WTC11 (cell line): ENCODE data around the gene PRR22. TPM values are rescaled to one million over a fixed set of nuclear protein-coding genes. Genes with fewer than 3 reads are reported as not detected.

Source experiments
- ATAC-seq: fragments of 200-7000 bp; cut with Tn5 transposase; 2 replicates; pipeline ENCODE4 v1.10.0; 2021; ENCODE audit warnings: mild to moderate bottlenecking, moderate library complexity
- CTCF ChIA-PET: fragments of 300-600 bp; sonication (Branson Sonifier 250); formaldehyde crosslinking; loops from one replicate; lab custom pipeline; 2021; ENCODE audit warnings: antibody characterized with exemption; lab: Charles Lee
- POLR2A ChIA-PET: fragments of 350-600 bp; sonication (Branson Sonifier 250); formaldehyde crosslinking; loops from one replicate; lab custom pipeline; 2021; ENCODE audit warnings: antibody characterized with exemption; lab: Charles Lee
- DNase-seq: peaks from one replicate; pipeline ENCODE4 v3.0.0; 2021; ENCODE audit warnings: low spot score
- H3K27ac Mint-ChIP-seq: 2 replicates; pipeline ENCODE4 v1.8.0; 2021; ENCODE audit warnings: mixed read lengths
- H3K27me3 Mint-ChIP-seq: 2 replicates; pipeline ENCODE4 v1.8.0; 2021; ENCODE audit warnings: low read depth, mild to moderate bottlenecking, moderate library complexity, mixed read lengths
- H3K36me3 Mint-ChIP-seq: 2 replicates; pipeline ENCODE4 v1.8.0; 2021; ENCODE audit warnings: mixed read lengths
- H3K4me1 Mint-ChIP-seq: 2 replicates; pipeline ENCODE4 v1.8.0; 2022; ENCODE audit warnings: mixed read lengths
- H3K4me3 Mint-ChIP-seq: 2 replicates; pipeline ENCODE4 v1.8.0; 2021; ENCODE audit warnings: mild to moderate bottlenecking, moderate library complexity, mixed read lengths
- H3K9me3 Mint-ChIP-seq: 2 replicates; pipeline ENCODE4 v1.8.0; 2021; ENCODE audit warnings: mixed read lengths
- CBFB ChIP-seq: sonication (generic); formaldehyde crosslinking; IDR thresholded peaks from 2 replicates; pipeline ENCODE4 v1.8.1; 2022; ENCODE audit warnings: mild to moderate bottlenecking, low read depth, missing genetic modification reagents
- ELF4 ChIP-seq: sonication (generic); formaldehyde crosslinking; IDR thresholded peaks from 2 replicates; pipeline ENCODE4 v1.8.1; 2022; ENCODE audit warnings: low read depth, mild to moderate bottlenecking, moderate library complexity, missing genetic modification reagents
- ETV6 ChIP-seq: sonication (generic); formaldehyde crosslinking; IDR thresholded peaks from 2 replicates; pipeline ENCODE4 v1.8.1; 2022; ENCODE audit warnings: mild to moderate bottlenecking, missing genetic modification reagents
- FOXJ3 ChIP-seq: sonication (generic); formaldehyde crosslinking; IDR thresholded peaks from 2 replicates; pipeline ENCODE4 v1.9.0; 2021; ENCODE audit warnings: missing genetic modification reagents, mild to moderate bottlenecking, borderline replicate concordance
- GTF2I ChIP-seq: fragments of 250-450 bp; sonication (Bioruptor Pico); conservative IDR thresholded peaks from 2 replicates; pipeline ENCODE4 v1.4.0; 2021; ENCODE audit warnings: mild to moderate bottlenecking
- IRF2 ChIP-seq: sonication (generic); formaldehyde crosslinking; IDR thresholded peaks from 2 replicates; pipeline ENCODE4 v1.8.0; 2022; ENCODE audit warnings: low read depth, missing genetic modification reagents, borderline replicate concordance
- JUN ChIP-seq: sonication (generic); formaldehyde crosslinking; IDR thresholded peaks from 2 replicates; pipeline ENCODE4 v1.8.0; 2023; ENCODE audit warnings: mild to moderate bottlenecking, missing genetic modification reagents
- NFATC4 ChIP-seq: fragments of 250-450 bp; sonication (Bioruptor Pico); IDR thresholded peaks from 2 replicates; pipeline ENCODE4 v1.9.0; 2021; ENCODE audit warnings: mild to moderate bottlenecking
- NFE2L1 ChIP-seq: sonication (generic); formaldehyde crosslinking; IDR thresholded peaks from 2 replicates; pipeline ENCODE4 v1.8.1; 2023; ENCODE audit warnings: missing genetic modification reagents
- NR1H2 ChIP-seq: sonication (generic); formaldehyde crosslinking; IDR thresholded peaks from 2 replicates; pipeline ENCODE4 v1.9.0; 2021; ENCODE audit warnings: mild to moderate bottlenecking, moderate library complexity, missing genetic modification reagents
- NR2C2 ChIP-seq: sonication (generic); formaldehyde crosslinking; IDR thresholded peaks from 2 replicates; pipeline ENCODE4 v1.8.0; 2022; ENCODE audit warnings: mild to moderate bottlenecking, missing genetic modification reagents
- SMAD3 ChIP-seq: sonication (generic); formaldehyde crosslinking; IDR thresholded peaks from 2 replicates; pipeline ENCODE4 v1.8.0; 2022; ENCODE audit warnings: missing genetic modification reagents, mild to moderate bottlenecking, borderline replicate concordance
- SOX15 ChIP-seq: fragments of 250-450 bp; sonication (Bioruptor Pico); IDR thresholded peaks from 2 replicates; pipeline ENCODE4 v1.9.0; 2021; ENCODE audit warnings: mild to moderate bottlenecking
- ZNF121 ChIP-seq: sonication (generic); formaldehyde crosslinking; IDR thresholded peaks from 2 replicates; pipeline ENCODE4 v1.8.0; 2023; ENCODE audit warnings: missing genetic modification reagents
- ZNF219 ChIP-seq: sonication (generic); formaldehyde crosslinking; IDR thresholded peaks from 2 replicates; pipeline ENCODE4 v1.8.0; 2023; ENCODE audit warnings: missing genetic modification reagents, mild to moderate bottlenecking, borderline replicate concordance
- ZNF232 ChIP-seq: sonication (generic); formaldehyde crosslinking; IDR thresholded peaks from 2 replicates; pipeline ENCODE4 v1.8.0; 2022; ENCODE audit warnings: mild to moderate bottlenecking, missing genetic modification reagents
- ZNF416 ChIP-seq: fragments of 250-450 bp; sonication (Bioruptor Pico); IDR thresholded peaks from 2 replicates; pipeline ENCODE4 v1.9.0; 2021; ENCODE audit warnings: mild to moderate bottlenecking, inconsistent platforms
- ZNF423 ChIP-seq: fragments of 250-450 bp; sonication (Bioruptor Pico); IDR thresholded peaks from 2 replicates; pipeline ENCODE4 v2.1.2; 2022; ENCODE audit warnings: mild to moderate bottlenecking, moderate library complexity
- ZNF671 ChIP-seq: fragments of 250-450 bp; sonication (Bioruptor Pico); IDR thresholded peaks from 2 replicates; pipeline ENCODE4 v1.8.0; 2021; ENCODE audit warnings: mild to moderate bottlenecking
- total RNA-seq: library from RNA; stranded (reverse); gene quantifications from 3 replicates; pipeline ENCODE4 v1.2.3, GENCODE V29; 2021
- TF ChIP-seq, protein P1 (sequence below): sonication (generic); formaldehyde crosslinking; IDR thresholded peaks from 2 replicates; pipeline ENCODE4 v1.8.1; 2023; ENCODE audit warnings: mild to moderate bottlenecking, missing genetic modification reagents
- TF ChIP-seq, protein P2 (sequence below): sonication (generic); formaldehyde crosslinking; conservative IDR thresholded peaks from 2 replicates; pipeline ENCODE4 v1.8.1; 2022; ENCODE audit warnings: mild to moderate bottlenecking, missing genetic modification reagents
- TF ChIP-seq, protein P3 (sequence below): fragments of 250-450 bp; sonication (Bioruptor Pico); IDR thresholded peaks from 2 replicates; pipeline ENCODE4 v1.8.0; 2021; ENCODE audit warnings: mild to moderate bottlenecking
- TF ChIP-seq, protein P4 (sequence below): sonication (generic); formaldehyde crosslinking; conservative IDR thresholded peaks from 2 replicates; pipeline ENCODE4 v1.8.1; 2023; ENCODE audit warnings: mild to moderate bottlenecking, low read depth, missing genetic modification reagents, moderate library complexity
- TF ChIP-seq, protein P5 (sequence below): sonication (generic); formaldehyde crosslinking; IDR thresholded peaks from 2 replicates; pipeline ENCODE4 v1.8.1; 2022; ENCODE audit warnings: mild to moderate bottlenecking, missing genetic modification reagents, moderate library complexity, borderline replicate concordance

PRR22 gene
- total RNA-seq, 1 experiment from 2014 or later, result 3.3 TPM

DNA sequence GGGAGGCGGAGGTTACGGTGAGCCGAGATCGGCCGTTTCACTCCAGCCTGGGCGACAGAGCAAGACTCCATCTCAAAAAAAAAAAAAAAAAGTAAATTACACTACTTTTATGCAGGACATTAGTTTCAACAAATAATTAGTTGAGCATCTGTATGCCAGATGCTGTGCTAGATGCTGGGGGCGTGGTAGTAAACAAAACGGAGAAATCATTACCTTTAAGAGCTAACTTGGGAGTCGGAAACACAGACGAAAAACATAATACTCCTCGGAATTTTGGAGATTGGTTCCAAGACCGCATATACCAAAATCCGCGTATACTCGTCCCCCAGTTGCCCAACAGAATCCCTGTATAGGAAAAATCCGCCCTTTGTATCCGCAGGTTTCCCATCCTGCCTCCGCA is 7.7 kb upstream of the PRR22 start (continued):
- TF ChIP-seq, protein P1, sequence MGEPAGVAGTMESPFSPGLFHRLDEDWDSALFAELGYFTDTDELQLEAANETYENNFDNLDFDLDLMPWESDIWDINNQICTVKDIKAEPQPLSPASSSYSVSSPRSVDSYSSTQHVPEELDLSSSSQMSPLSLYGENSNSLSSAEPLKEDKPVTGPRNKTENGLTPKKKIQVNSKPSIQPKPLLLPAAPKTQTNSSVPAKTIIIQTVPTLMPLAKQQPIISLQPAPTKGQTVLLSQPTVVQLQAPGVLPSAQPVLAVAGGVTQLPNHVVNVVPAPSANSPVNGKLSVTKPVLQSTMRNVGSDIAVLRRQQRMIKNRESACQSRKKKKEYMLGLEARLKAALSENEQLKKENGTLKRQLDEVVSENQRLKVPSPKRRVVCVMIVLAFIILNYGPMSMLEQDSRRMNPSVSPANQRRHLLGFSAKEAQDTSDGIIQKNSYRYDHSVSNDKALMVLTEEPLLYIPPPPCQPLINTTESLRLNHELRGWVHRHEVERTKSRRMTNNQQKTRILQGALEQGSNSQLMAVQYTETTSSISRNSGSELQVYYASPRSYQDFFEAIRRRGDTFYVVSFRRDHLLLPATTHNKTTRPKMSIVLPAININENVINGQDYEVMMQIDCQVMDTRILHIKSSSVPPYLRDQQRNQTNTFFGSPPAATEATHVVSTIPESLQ (CRISPR knock-in tag), result no peak
- TF ChIP-seq, protein P2, sequence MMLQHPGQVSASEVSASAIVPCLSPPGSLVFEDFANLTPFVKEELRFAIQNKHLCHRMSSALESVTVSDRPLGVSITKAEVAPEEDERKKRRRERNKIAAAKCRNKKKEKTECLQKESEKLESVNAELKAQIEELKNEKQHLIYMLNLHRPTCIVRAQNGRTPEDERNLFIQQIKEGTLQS, result no peak
- TF ChIP-seq ZNF219 (CRISPR knock-in tag), result no peak

DNA sequence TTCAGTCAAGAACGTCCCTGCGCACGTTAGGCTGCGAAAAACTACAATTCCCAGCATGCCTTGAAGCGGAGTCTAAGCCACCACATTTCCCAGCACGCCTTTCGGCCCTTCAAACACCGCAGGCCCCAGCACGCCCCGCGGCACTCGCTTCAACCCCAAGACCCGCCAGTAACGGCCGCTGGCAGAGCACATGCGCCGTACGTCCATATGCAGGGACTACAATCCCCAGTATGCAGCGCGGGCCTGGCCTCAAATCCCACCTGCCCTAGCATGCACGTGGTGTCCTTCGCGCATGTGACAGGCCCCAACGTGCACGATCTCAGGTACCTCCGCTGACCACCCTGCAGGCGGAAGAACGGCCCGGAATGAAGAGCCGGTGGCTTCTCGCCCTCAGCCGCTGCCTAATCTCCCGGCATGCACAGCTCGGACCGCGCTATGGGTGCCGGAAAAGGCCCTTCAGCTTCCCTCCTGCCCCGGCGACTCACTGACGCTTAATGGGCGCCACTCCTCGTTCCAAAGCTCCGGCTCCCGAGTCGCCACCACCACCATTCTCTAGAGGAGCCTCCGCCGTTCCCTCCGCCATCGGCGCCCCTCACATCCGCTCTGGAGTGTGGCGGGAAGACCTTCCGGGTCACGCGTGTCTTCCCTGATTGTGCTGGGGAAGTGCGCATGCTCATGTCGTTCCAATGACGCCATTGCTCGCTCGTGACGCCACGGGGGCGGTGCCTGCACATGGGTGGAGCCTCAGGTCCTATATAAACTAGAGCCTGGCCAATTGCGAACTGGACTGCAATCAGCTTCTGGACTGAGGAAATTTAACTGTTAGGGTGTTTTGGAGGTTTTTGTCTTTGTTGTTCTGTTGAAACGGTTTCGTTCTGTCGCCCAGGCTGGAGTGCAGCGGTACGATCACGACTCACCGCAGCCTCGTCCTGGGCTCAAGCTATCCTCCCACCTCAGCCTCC is 6.3 kb upstream of the PRR22 start, which contains the start of gene DUS3L:
DUS3L (minus strand) TSS at position 605 of the 962 bp plus-strand sequence; CDS start at position 583, 22 bp downstream.
- Mint-ChIP-seq H3K27ac (peak within 1 kb of the TSS; percentile 100), H3K27me3 (no peaks in the 10 kb centered on the region; the same call in 1 of the 2 replicates), H3K4me3 (peak within 1 kb of the TSS; percentile 98), H3K9me3 (peaks cover 4% of the 10 kb centered on the region; the same call in 1 of the 2 replicates), H3K36me3 (peaks cover 18% of the 10 kb centered on the region), H3K4me1 (peaks cover 5% of the 10 kb centered on the region)
- CTCF ChIA-PET, result interaction anchor here (0.5 to 3.0 kb wide), 7 partner anchors 13 to 561 kb away, joined by 3 to 19 read pairs (median 4); partner anchors contain the start of genes NRTN and RPL36
- DNase-seq (peak; percentile 96), ATAC-seq (peak; percentile 96)
- POLR2A ChIA-PET, result interaction anchor here (0.6 to 1.5 kb wide), 4 partner anchors 51 to 104 kb away, joined by 3 to 5 read pairs (median 4); partner anchors contain the start of genes CATSPERD, LONP1 and RPL36
- TF ChIP-seq JUN, result no peak; the same call in 1 of the 2 replicates
- no peak for TF ChIP-seq ELF4 (CRISPR knock-in tag)
- TF ChIP-seq SOX15, result no peak
- peak; percentile 90; the same call in 1 of the 2 replicates for TF ChIP-seq NFE2L1 (CRISPR knock-in tag)
- TF ChIP-seq CBFB (CRISPR knock-in tag), result no peak
- TF ChIP-seq, protein P3, sequence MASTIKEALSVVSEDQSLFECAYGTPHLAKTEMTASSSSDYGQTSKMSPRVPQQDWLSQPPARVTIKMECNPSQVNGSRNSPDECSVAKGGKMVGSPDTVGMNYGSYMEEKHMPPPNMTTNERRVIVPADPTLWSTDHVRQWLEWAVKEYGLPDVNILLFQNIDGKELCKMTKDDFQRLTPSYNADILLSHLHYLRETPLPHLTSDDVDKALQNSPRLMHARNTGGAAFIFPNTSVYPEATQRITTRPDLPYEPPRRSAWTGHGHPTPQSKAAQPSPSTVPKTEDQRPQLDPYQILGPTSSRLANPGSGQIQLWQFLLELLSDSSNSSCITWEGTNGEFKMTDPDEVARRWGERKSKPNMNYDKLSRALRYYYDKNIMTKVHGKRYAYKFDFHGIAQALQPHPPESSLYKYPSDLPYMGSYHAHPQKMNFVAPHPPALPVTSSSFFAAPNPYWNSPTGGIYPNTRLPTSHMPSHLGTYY, result no peak
- no peak for TF ChIP-seq IRF2 (CRISPR knock-in tag)
- TF ChIP-seq NFATC4 (CRISPR knock-in tag), result no peak
- TF ChIP-seq ZNF232 (CRISPR knock-in tag), result peak; percentile 89
- TF ChIP-seq SMAD3 (CRISPR knock-in tag), result 0 out of 2 replicates have a peak, but pooled peaks have one; percentile 68
- peak; percentile 86 for TF ChIP-seq NR2C2 (CRISPR knock-in tag)
- no peak for TF ChIP-seq ZNF219 (CRISPR knock-in tag)
- TF ChIP-seq ZNF671, result no peak
- TF ChIP-seq GTF2I, result no peak
- TF ChIP-seq, protein P1 (CRISPR knock-in tag), result no peak
- TF ChIP-seq ETV6 (CRISPR knock-in tag), result peak; percentile 97
- TF ChIP-seq, protein P4, sequence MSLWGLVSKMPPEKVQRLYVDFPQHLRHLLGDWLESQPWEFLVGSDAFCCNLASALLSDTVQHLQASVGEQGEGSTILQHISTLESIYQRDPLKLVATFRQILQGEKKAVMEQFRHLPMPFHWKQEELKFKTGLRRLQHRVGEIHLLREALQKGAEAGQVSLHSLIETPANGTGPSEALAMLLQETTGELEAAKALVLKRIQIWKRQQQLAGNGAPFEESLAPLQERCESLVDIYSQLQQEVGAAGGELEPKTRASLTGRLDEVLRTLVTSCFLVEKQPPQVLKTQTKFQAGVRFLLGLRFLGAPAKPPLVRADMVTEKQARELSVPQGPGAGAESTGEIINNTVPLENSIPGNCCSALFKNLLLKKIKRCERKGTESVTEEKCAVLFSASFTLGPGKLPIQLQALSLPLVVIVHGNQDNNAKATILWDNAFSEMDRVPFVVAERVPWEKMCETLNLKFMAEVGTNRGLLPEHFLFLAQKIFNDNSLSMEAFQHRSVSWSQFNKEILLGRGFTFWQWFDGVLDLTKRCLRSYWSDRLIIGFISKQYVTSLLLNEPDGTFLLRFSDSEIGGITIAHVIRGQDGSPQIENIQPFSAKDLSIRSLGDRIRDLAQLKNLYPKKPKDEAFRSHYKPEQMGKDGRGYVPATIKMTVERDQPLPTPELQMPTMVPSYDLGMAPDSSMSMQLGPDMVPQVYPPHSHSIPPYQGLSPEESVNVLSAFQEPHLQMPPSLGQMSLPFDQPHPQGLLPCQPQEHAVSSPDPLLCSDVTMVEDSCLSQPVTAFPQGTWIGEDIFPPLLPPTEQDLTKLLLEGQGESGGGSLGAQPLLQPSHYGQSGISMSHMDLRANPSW (CRISPR knock-in tag), result no peak
- no peak for TF ChIP-seq ZNF423 (CRISPR knock-in tag)
- TF ChIP-seq FOXJ3, result no peak
- TF ChIP-seq NR1H2 (CRISPR knock-in tag), result no peak
- TF ChIP-seq ZNF416 (CRISPR knock-in tag), result no peak
- TF ChIP-seq, protein P5, sequence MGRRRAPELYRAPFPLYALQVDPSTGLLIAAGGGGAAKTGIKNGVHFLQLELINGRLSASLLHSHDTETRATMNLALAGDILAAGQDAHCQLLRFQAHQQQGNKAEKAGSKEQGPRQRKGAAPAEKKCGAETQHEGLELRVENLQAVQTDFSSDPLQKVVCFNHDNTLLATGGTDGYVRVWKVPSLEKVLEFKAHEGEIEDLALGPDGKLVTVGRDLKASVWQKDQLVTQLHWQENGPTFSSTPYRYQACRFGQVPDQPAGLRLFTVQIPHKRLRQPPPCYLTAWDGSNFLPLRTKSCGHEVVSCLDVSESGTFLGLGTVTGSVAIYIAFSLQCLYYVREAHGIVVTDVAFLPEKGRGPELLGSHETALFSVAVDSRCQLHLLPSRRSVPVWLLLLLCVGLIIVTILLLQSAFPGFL, result no peak
- TF ChIP-seq ZNF121 (CRISPR knock-in tag), result no peak; the same call in 1 of the 2 replicates
